MCF 10A (cell line): Measurements from ENCODE around the gene CCDC88B. TPM values are rescaled to one million over a fixed set of nuclear protein-coding genes. Genes with fewer than 3 reads are reported as not detected.

ENCODE experiments used
- BruUV-seq: library from RNA; stranded (reverse); fragments of 400-500 nt; replicated peaks from 2 replicates; lab custom pipeline; 2021; lab: Mats Ljungman, UMichigan
- CTCF ChIA-PET: fragments of 300-600 bp; sonication (Branson Sonifier 250); formaldehyde crosslinking; extraction: SDS; loops from one replicate; lab custom pipeline; 2021; ENCODE audit warnings: antibody characterized with exemption, inconsistent platforms; lab: Yijun Ruan, JAX
- POLR2A ChIA-PET: fragments of 300-600, 350-650 bp; sonication (Branson Sonifier 250); formaldehyde crosslinking; extraction: SDS; loops from one replicate; lab custom pipeline; 2020; ENCODE audit warnings: antibody characterized with exemption, inconsistent platforms; lab: Yijun Ruan, JAX
- DNase-seq: peaks from one replicate; pipeline ENCODE4 v3.0.0-alpha.2; 2018; ENCODE audit not compliant: unreplicated experiment
- H3K27ac Mint-ChIP-seq: one replicate; pipeline ENCODE4 v1.8.0; 2022; ENCODE audit warnings: mild to moderate bottlenecking, low read depth, mixed read lengths; ENCODE audit not compliant: unreplicated experiment
- H3K27me3 Mint-ChIP-seq: one replicate; pipeline ENCODE4 v1.8.0; 2022; ENCODE audit warnings: mixed read lengths; ENCODE audit not compliant: insufficient read depth, unreplicated experiment
- H3K36me3 Mint-ChIP-seq: one replicate; pipeline ENCODE4 v1.8.0; 2022; ENCODE audit warnings: mild to moderate bottlenecking, moderate library complexity, mixed read lengths; ENCODE audit not compliant: insufficient read depth, unreplicated experiment
- H3K4me1 Mint-ChIP-seq: one replicate; pipeline ENCODE4 v1.8.0; 2022; ENCODE audit warnings: mixed read lengths; ENCODE audit not compliant: insufficient read depth, unreplicated experiment
- H3K4me3 Mint-ChIP-seq: one replicate; pipeline ENCODE4 v1.8.0; 2022; ENCODE audit warnings: mild to moderate bottlenecking, moderate library complexity, mixed read lengths; ENCODE audit not compliant: unreplicated experiment
- H3K9me3 Mint-ChIP-seq: one replicate; pipeline ENCODE4 v1.8.0; 2022; ENCODE audit warnings: mixed read lengths; ENCODE audit not compliant: unreplicated experiment
- intact Hi-C: fragments of 100-400 bp; cut with micrococcal nuclease; formaldehyde crosslinking; loops from 2 replicates; pipeline ENCODE4 v1.14.1; 2022
- total RNA-seq: library from RNA; stranded (reverse); gene quantifications from 2 replicates; pipeline ENCODE4 v1.2.3, GENCODE V29; 2022
- TF ChIP-seq, protein P1 (sequence below): fragments of 200-600 bp; IDR thresholded peaks from one replicate; pipeline ENCODE4 v1.8.0; 2022; ENCODE audit warnings: antibody characterized with exemption, mild to moderate bottlenecking; ENCODE audit not compliant: unreplicated experiment

The CCDC88B gene
- total RNA-seq, 1 experiment from 2014 or later, result 4.2 TPM

GRCh38 chr11:64349404-64349803, 9.4 kb downstream of the CCDC88B start:
- TF ChIP-seq, protein P1, sequence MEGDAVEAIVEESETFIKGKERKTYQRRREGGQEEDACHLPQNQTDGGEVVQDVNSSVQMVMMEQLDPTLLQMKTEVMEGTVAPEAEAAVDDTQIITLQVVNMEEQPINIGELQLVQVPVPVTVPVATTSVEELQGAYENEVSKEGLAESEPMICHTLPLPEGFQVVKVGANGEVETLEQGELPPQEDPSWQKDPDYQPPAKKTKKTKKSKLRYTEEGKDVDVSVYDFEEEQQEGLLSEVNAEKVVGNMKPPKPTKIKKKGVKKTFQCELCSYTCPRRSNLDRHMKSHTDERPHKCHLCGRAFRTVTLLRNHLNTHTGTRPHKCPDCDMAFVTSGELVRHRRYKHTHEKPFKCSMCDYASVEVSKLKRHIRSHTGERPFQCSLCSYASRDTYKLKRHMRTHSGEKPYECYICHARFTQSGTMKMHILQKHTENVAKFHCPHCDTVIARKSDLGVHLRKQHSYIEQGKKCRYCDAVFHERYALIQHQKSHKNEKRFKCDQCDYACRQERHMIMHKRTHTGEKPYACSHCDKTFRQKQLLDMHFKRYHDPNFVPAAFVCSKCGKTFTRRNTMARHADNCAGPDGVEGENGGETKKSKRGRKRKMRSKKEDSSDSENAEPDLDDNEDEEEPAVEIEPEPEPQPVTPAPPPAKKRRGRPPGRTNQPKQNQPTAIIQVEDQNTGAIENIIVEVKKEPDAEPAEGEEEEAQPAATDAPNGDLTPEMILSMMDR, result no peak
- BruUV-seq, result no TSS peak
- H3K27ac Mint-ChIP-seq, result no peak overlapping the region
- H3K36me3 Mint-ChIP-seq, result no peaks in the 10 kb centered on the region
- no peaks in the 10 kb centered on the region for H3K9me3 Mint-ChIP-seq
- intact Hi-C loops, result no loop called here
- peaks cover 13% of the 10 kb centered on the region for H3K4me1 Mint-ChIP-seq
- no peak overlapping the region for H3K4me3 Mint-ChIP-seq
- H3K27me3 Mint-ChIP-seq, result no peaks in the 10 kb centered on the region
- no peak for DNase-seq
- ChIA-PET POLR2A (interaction anchor here (0.6 to 5.9 kb wide), 5 partner anchors 10 to 104 kb away, joined by 3 to 39 read pairs (median 4); partner anchors contain the start of genes PRDX5, RPS6KA4 and TRMT112), CTCF (interaction anchor here (0.6 to 2.4 kb wide), 6 partner anchors 8 to 99 kb away, joined by 3 to 20 read pairs (median 5); partner anchors contain the start of genes PLCB3, PRDX5 and TRMT112)

- H3K4me3 Mint-ChIP-seq, result no peak overlapping the region
- intact Hi-C loops, result no loop called here
- no peaks in the 10 kb centered on the region for H3K27me3 Mint-ChIP-seq
- no peaks in the 10 kb centered on the region for H3K36me3 Mint-ChIP-seq
- H3K27ac Mint-ChIP-seq, result no peak overlapping the region
- no TSS peak for BruUV-seq
- POLR2A ChIA-PET, result interaction anchor here (2.0 kb wide), 1 partner anchor 17 kb away, joined by 5 read pairs; no protein-coding TSS in a partner anchor
- H3K9me3 Mint-ChIP-seq, result no peaks in the 10 kb centered on the region
- no peak for DNase-seq
- peaks cover 16% of the 10 kb centered on the region for H3K4me1 Mint-ChIP-seq
- CTCF ChIA-PET, result interaction anchor here (0.6 to 8.8 kb wide), 3 partner anchors 9 to 1748 kb away, joined by 3 to 135 read pairs (median 3); no protein-coding TSS in a partner anchor
- TF ChIP-seq, protein P1, result no peak
These were observed 11.2 kb downstream of the CCDC88B start for GRCh38 chr11:64351136-64351631.

DNA sequence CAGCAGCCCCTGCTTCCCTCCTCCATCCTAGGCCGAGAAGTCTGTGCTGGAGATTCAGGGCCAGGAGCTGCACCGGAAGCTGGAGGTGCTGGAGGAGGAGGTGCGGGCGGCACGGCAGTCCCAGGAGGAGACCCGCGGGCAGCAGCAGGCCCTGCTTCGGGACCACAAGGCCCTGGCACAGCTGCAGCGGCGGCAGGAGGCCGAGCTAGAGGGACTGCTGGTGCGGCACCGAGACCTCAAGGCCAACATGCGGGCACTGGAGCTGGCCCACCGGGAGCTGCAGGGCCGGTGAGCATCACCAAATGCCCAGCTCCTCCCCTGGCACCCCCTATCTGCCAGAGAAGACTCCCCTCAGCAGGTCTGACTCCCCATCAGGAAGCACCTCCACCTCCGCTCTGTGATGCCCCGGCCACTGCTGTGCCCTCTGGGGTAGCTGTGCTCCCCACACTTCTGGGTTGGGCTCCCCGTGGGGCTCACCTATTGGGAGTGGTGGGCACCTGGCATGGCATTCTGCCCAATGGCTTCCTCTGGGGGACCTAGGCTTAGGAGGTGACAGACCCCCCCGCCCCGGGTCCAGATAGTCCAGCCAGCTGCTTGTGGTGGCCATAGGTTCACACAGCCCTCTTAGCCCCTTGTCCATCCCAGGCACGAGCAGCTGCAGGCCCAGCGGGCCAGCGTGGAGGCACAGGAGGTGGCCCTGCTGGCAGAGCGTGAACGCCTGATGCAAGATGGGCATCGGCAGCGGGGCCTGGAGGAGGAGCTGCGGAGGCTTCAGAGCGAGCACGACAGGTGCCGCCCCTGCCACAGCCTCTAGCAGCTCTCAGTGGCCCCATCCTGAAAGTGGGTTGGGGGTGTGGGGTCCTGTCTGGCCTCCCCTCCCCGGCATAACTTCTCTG, 12.3 kb downstream of the CCDC88B start:
- H3K9me3 Mint-ChIP-seq, result no peaks in the 10 kb centered on the region
- H3K4me3 Mint-ChIP-seq, result no peak overlapping the region
- H3K4me1 Mint-ChIP-seq, result peaks cover 17% of the 10 kb centered on the region
- no peak overlapping the region for H3K27ac Mint-ChIP-seq
- H3K27me3 Mint-ChIP-seq, result no peaks in the 10 kb centered on the region
- TF ChIP-seq, protein P1, result no peak
- intact Hi-C loops, result no loop called here
- no peak for DNase-seq
- CTCF ChIA-PET, result interaction anchor here (0.6 to 8.8 kb wide), 10 partner anchors 8 to 299 kb away, joined by 3 to 148 read pairs (median 5); partner anchors contain the start of genes CCDC88B, PRDX5 and TRMT112
- H3K36me3 Mint-ChIP-seq, result no peaks in the 10 kb centered on the region
- POLR2A ChIA-PET, result interaction anchor here (0.7 to 2.5 kb wide), 5 partner anchors 12 to 76 kb away, joined by 3 to 21 read pairs (median 4); partner anchors contain the start of genes PRDX5 and TRMT112
- no TSS peak for BruUV-seq
